Measurements from ENCODE around the gene STARD9. TPM values are rescaled to one million over a fixed set of nuclear protein-coding genes. Genes with fewer than 3 reads are reported as not detected.
"Not testable (repeated sequence)": the region's sequence is repeated elsewhere in the genome, so short reads cannot be mapped to it uniquely, and the experiment has no call there.

The STARD9 gene
- total RNA-seq, 1 experiment from 2014 or later = 4.4 TPM

DNA sequence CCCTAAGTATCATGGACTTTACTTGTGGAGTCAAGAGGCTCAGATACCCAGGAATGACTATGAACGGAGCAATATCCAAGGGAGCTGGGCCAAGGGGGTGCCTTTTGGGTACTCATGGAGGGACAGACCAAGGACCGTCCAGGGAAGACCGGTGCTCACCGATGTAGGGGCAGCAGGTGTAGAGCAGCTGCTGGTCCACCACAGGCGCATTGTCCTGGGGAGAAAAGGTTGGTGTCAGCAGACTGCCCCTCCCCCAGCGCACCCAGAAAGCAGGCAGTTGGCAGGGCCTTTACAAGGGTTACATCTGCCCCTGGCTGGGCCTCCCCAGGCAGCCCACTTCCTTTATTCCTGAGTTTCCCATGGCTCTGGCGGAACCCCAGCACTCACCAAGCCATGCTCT lies 154.0 kb downstream of the STARD9 start:
- no peak for DNase-seq (ENCODE audit: low read depth)

DNA sequence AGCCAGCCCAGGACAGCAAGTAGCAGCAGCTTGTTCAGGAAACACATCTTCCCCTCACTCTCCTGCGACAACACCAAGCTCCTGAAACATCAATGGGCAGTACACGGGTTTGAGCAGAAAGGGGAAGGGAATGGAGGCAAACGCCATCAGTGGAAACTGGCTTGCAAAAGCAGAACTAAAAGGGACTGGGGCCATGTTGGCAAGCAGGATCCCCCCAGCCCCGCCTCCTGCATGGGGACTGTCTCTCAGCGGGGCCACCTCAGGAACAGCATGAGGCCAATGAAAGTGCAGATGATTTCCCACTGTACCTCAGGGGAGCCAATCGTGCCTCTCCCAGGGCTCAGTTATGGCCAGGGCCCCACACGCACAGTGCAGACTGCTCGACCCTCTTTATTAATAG lies 154.7 kb downstream of the STARD9 start:
- DNase-seq (ENCODE audit: low read depth) = no peak

DNA sequence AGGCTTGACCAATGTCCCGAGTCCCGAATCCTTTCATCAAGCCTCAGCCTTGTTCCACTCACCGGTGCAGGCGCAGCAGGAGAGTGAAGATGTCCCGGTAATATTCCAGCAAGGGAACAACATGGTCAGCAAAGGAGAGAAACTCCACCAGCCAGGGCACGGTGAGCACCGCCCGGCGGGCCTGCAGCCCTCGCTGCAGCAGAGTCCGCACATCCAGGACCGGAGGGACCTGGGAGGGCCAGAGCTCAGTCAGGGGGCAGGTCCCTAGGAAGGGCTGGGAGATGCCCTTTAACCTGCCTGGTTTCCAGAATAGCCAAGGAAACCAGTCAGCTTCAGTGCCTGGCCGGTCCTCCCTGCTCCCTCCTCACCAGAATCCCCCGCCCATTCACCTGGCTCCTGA lies 155.1 kb downstream of the STARD9 start:
- no peak for DNase-seq (ENCODE audit: low read depth)

DNA sequence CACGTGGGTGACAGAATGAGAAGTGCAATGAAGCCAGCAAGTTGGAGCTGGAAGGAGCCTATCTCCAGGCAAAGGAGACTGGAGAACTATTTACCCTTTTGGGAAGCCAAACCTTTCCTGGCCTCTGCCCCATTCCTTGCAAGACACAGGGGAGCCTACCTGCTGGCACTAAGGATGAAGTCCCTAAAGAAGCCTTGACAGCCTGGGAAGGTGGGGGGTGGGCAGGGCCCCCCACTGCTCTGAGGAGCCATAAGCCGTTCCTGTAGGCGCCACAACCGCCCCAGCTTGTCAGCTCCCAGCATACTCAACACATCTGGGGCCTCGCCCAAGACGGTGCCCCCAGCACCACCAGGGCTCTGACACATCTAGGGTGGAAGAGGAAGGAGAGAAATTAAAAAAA lies 156.1 kb downstream of the STARD9 start:
- no peak for DNase-seq (ENCODE audit: low read depth)

DNA sequence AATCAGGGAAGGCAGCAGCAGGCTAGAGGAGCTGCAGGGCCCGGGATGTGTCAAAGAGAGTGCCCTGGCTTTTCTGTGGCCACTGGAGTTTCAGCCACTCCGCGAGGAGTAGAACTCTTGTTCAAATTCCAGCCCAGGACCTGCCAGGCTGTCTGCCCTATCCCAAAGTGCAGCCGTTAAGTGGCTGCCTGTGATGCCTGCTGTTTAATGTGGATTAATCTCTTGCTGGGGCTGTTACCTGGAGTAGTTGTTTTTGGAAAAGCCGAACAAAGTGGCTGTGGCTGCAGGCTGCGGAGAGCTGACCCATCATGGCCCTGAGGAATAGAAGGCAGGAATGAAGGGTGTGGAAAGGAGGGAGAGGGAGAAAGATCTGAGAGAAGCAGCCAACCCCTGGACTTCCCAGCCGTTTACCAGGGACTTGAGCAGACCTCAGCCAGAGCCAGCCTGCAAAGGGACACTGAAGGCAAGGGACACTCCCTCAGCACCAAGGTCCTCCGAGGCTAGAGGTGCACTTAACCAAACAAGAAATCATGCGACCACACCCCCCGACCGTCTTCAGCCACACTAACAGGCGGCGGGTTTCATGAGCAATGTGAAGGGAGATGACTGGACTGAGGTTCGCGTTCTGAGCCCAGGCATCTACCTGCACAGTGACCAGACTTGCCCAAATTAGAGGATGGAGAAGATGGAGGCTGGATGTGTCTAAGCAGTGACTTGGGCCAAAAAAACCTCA lies 156.9 kb downstream of the STARD9 start:
- no peak for DNase-seq (ENCODE audit: low read depth)

DNA sequence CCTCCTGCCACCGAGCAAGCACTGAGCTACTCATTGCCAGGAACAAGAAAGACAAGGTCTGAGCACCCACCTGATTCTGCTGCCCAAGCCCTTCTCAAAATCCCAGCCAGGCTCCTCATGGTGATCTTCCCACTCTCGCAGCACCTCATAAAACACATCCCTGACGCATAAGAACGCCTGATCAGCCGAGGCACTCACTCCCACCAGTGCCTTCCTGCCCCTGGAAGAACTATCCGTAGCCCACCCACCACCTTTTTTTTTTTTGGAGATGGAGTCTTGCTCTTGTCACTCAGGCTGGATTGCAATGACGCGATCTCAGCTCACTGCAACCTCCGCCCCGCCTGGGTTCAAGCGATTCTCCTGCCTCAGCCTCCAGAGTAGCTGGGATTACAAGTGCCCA lies 157.6 kb downstream of the STARD9 start:
- DNase-seq (ENCODE audit: low read depth) = no peak

DNA sequence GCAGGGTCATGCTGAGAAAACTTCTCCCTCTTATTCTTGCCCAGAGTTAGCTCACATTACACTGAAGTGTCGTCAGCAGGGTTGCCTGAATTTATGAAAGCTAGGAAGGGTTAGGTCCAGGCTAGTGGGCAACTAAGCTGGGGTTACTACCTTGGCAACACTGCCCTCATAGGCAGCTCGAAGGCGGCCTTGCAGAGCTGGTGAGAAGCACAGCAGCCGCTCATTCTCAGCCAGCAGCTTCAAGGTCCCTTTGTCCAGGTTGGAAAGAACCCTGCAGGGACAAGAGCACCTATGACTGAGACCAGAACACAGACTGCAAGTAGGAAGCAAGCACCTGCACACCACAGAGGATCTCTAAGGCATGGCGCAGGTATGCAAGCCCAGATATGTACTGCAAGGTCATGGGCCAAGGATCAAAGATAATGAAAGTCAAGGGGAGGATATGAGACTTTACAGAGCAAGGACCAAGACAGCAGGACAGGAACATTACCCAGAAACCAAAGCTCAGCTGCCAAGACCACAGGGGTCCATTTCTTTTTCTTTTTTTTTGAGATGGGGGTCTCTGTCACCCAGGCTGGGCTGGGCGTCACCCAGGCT lies 158.8 kb downstream of the STARD9 start:
- no peak for DNase-seq (ENCODE audit: low read depth)

DNA sequence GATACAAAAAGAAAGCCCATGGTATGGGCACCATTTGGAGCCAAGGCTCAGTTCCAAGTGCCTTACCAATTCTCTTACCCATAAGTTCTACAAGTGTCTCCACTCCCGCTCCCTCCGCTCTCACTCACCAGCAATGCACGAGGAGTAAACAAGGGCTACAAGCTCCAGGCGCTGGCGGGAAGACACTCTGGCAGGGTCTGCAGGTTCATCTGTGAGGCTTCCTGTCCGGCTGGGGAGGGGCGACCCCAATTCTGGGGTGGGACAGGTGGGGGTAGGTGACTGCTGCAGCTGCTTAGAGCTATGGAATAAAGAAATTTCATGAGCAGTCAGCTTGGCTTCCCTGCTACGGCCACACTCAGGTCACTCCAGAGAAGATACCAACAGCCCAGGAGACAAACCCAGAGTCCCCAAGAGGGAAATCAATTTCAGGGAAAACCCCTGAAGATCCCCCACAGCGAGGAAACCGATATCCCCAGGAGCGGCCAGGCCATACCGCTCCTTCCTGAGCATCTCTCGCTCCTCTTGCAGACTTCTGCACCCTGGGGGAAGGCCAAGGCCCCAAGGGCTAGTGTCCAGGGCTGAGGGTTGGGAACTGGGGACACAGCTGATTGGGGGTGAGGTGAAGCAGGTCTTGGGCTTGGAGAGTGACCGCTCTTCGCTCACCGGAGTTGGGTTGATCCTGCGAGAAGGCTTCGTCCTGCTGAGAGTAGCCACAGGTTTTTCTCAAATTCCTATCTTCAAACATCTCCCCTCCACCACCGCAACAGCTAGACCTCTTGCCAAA lies 160.2 kb downstream of the STARD9 start:
- DNase-seq (ENCODE audit: low read depth) = no peak

DNA sequence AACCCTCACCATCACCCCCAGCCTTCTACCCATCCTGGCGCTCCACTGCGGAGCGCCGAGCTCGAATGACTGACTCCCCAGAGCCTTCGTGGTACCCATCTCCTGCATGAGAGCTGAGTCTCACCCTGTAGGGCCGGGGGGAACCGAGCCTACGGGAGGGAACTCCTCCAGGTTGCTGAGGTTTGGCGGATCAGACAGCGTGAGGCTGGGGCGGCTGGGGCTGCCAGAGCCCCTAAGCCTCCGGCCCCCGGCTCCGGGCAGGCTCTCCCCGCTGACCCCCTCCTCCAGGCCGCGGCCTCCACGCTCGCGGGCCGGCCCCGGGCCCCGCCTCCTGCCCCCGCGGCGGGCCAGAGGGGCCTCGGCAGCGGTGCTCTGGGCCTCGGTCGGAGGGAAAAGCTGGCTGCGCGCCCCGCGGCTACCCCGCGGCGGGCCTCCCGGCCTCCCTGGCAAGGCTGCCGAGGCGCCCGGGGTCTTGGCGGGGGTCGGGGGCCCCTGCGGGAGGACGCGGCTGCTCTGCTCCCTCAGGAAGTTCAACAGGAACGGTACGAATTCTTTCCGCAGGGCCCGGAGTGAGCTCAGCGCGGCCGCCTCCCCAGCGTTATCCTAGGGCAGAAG lies 160.9 kb downstream of the STARD9 start:
- peak; percentile 15 for DNase-seq (ENCODE audit: low read depth)

DNA sequence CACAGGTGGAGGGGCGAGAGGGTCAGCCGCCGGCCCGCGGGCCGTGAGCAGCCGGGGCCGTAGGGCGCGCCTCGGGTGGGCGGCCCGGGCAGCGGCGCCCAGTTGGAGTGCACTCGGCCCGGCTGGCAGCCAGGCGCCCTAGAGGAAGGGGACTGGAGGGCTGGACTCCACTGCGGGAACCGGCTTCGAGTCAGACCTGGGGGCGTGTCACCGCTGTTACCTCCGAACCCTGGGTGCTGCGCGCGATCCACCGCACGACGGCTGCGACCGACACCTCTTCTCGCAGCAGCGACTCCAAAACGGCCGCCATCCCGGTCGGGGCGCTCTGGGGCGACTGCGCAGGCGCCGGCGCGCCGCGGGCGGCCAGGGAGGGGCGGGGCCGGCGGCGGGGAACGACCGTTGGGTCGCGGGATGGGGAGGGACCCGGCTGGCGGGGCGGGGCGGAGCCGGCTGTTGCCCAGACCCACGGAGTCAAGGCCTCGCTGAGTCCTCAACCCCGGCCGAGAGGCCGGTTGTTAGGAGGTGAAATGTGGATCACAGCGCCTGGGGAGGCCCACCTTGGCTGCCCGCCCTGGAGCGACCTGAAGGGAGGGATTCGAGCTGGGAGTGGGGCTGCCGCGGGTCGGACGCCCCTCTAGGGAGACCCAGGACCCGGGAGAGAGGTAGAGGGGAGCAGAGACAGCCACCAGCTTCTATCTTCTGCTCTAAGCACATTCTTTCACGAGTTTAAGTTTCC lies 161.6 kb downstream of the STARD9 start, which contains the start of gene CDAN1:
CDAN1 (minus strand) TSS at position 336 of the 736 bp plus-strand sequence; CDS start at position 310, 26 bp downstream.
- DNase-seq (ENCODE audit: low read depth) = peak; percentile 86

DNA sequence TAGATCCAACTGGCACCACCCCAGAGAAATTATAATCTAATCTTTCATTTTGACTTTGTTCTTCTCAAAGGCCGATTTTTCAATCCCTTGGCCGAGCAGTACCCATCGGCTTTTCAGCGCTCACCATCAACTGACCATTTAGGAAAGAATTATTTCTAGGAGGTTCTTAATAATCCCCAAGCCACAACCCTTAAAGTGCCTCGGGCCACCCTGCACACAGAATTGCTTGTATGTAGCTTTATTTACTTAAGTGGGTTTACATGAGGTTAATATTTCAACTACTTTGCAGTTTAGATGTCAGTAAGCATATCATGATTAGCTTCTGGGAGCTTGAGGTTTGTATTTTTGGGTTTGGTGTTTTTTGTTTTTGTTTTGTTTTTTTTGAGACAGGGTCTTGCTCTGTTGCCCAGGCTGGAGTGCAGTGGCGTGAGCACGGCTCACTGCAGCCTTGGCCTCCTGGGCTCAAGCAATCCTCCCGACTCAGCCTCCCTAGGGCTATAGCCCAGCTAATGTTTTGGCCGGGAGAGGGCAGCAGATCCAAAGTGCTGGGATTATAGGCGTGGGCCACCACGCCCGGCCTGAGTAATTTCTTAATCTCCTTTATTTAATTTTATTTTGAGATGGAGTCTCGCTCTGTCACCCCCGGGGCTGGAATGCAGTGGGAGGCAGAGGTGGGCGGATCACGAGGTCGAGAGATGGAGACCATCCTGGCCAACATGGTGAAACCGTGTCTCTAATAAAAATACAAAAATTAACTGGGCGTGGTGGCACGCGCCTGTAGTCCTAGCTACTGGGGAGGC lies 162.3 kb downstream of the STARD9 start:
- DNase-seq (ENCODE audit: low read depth) = peak; percentile 56

DNA sequence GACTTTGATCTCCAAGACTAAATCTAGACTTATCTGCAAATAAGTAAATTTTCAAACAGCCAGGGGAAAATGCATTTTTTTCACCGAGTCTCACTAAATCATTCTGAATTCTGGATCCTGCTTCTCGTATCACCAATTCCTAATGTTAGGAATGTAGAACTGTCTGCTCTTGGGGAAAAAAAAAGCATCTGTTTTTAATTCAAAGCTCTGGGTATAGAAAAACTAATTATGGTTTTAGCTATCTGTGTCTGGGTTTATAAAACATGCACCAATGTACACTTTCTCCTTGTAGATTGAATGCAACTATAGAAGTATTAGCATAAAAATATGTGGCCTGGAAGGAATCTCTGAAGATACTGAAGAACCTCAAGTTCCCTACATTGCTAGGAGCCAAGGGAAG lies 166.3 kb downstream of the STARD9 start:
- DNase-seq (ENCODE audit: low read depth) = no peak

DNA sequence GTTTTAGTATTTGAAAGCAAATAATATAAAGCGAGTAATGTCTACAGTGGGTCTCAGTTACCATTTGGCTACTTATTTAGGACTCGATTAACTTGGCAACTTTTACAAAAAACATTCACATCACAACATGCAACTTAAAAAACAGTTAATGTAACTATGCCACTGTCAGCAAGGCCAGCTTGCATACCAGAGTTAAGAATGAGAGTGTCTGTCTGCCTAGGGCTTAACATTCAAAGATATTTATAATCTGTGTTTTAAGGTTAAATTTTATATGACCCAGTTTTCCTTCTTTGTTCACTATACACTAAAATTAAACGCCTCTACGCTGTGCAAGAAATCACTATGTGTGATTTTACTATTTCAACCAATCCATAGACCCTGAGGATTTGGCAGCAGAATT lies 166.7 kb downstream of the STARD9 start:
- DNase-seq (ENCODE audit: low read depth) = no peak

DNA sequence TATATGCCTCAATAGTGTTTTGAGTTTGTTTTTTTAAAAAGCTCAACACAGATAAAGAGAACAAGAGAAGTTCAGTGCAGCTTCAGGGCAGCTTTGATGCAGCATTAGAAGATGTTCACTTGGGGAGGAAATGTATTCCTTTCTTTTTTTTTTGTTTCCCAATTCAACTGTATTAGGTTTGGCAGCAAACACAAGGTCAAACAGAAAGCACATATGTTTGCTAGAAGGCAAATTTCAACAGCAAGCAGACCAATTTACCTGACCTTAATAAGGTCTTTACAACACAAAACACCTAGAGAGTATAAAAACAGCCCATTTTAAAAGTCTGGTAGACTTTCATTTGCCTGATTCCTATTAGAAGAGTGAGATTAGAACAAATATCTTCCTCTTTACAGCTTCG lies 168.8 kb downstream of the STARD9 start:
- no peak for DNase-seq (ENCODE audit: low read depth)

DNA sequence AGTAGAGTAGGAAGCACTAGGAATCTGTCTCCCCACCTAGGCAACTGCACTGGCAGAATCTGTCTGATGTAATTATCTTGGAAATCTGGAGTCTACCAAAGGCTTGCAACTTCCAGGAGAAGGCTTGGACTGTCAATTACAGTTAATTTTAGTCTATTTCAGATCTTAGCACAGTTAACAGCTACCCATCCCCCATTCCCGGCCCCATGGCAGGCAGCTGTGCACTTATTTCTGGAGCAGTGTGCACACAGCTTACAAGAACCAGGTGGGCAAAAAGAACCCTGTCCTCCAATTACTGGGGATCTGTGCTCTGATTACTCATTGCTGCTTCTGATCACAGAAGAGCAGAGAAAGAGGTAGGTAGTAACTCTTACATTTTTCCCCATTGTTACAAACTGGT lies 173.9 kb downstream of the STARD9 start:
- DNase-seq (ENCODE audit: low read depth) = no peak

DNA sequence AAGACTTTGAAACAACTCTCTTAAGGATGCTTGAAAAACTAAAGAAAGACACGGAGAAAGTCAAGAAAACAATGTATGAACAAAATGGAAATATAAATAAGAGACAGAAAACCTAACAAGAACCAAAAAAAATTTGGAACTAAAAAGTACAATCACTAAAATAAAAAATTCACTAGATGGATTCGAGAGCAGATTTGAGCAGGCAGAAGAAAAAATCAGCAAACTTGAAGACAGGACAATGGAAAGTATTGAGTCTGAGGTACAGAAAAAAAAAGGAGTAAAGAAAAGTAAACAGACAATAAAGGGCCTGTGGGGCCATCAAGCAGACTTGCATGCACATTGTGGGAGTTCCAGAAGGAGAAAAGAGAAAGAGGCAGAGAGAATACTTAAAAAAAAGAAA lies 174.9 kb downstream of the STARD9 start:
- no peak for DNase-seq (ENCODE audit: low read depth)

DNA sequence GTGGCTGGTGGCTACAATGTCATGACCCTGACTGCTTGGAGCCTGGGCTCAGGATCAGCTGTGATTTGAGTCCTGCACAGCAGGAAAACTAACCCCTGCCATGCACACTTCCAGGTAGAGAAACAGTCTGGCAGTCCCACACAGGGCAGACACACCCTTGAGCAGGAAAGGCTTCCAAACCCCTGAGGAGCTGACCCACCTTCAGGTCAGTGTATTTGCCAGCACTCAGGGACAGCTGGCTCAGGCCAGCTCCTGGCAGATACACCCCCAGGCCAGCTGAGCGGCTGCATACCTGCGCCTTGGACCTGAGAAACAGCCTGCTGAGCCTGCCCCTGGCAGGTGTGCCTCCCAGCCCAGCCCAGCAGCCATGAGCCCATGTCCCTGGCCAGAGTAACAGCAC lies 183.7 kb downstream of the STARD9 start:
- no peak for DNase-seq (ENCODE audit: low read depth)

DNA sequence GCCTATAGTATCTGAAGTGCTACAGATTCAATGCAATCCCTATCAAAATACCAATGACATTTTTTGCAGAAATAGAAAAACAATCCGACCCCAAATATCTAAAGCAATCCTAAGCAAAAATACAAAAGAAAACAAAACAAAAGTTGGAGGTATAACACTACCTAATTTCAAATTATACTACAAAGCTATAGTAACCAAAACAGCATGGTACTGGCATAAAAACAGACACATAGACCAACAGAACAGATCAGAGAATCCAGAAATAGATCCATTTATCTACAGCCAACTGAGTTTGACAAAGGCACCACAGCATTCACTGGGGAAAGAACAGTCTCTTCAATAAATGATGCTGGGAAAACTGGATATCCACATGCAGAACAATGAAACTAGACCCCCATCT lies 185.4 kb downstream of the STARD9 start:
- no peak for DNase-seq (ENCODE audit: low read depth)

DNA sequence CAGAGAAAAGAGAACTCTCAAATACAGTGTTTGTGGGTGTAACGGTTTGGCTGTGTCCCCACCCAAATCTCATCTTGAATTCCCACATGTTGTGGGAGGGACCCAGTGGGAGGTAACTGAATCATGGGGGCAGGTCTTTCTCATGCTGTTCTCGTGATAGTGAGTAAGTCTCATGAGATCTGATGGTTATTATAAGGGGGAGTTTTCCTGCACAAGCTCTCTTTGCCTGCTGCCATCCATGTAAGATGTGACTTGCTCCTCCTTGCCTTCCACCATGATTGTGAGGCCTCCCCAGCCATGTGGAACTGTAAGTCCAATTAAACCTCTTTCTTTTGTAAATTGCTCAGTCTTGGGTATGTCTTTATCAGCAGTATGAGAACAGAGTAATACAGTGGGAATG lies 186.4 kb downstream of the STARD9 start:
- not testable (repeated sequence) for DNase-seq (ENCODE audit: low read depth)

DNA sequence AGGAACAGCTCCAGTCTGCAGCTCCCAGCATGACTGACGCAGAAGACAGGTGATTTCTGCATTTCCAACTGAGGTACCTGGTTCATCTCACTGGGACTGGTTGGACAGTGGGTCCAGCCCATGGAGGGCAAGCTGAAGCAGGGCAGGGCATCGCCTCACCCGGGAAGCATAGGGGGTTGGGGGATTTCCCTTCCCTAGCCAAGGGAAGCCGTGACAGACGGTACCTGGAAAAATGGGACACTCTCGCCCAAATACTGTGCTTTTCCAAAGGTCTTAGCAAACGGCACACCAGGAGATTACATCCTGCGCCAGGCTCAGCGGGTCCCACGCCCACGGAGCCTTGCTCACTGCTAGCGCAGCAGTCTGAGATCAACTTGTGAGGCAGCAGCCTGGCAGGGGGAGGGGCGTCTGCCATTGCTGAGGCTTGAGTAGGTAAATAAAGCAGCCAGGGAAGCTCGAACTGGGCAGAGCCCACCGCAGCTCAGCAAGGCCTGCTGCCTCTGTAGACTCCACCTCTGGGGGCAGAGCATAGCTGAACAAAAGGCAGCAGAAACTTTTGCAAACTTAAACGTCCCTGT lies 188.8 kb downstream of the STARD9 start:
- not testable (repeated sequence) for DNase-seq (ENCODE audit: low read depth)

Data from RPMI7951 (cell line).